ENCODE results near the gene SMIM7. TPM values are rescaled to one million over a fixed set of nuclear protein-coding genes. Genes with fewer than 3 reads are reported as not detected.

SMIM7 gene
- total RNA-seq, 2 donors from 2014 or later, result 72.7 to 102 TPM

GRCh38 chr19:16637535-16637934 lies 22.4 kb downstream of the SMIM7 start:
- no peak for TF ChIP-seq CTCF (IDR thresholded peaks at IDR 0.05)
- no peaks in the 10 kb centered on the region for H3K27me3 ChIP-seq (replicated peaks; ENCODE audit: insufficient read depth)
- DNase-seq (ENCODE audit: low spot score) (no peak), ATAC-seq (ENCODE audit: insufficient number of reproducible peaks, low FRiP score, low read depth) (no peak)
- H3K27ac ChIP-seq, result no peak overlapping the region
- no peaks in the 10 kb centered on the region for H3K4me1 ChIP-seq (ENCODE audit: control insufficient read depth in 1 of 2, low read depth in 2 of 2)
- H3K9me3 ChIP-seq, result no peaks in the 10 kb centered on the region
- peaks cover 34% of the 10 kb centered on the region for H3K36me3 ChIP-seq
- no peak overlapping the region for H3K4me3 ChIP-seq

DNA sequence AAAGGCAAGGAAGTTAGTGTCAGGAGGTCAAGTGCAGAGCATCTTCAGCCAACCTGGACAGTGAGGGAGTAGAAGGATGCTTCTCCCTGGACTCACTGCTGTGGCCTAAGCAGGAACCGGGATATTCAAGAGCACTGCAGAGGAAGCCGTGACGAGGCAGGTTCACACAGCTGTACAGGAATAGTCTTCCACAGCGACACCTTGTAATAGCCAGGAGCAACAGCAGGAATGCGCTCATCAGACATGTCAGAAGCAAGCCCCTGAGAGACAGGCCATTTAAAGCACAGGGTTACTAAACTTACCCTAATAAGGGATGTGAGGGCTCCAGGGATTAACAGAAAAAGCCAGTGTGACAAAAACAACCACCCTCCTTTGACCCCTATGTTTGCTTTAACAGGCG lies 28.5 kb downstream of the SMIM7 start:
- no peaks in the 10 kb centered on the region for H3K9me3 ChIP-seq
- H3K27me3 ChIP-seq (replicated peaks; ENCODE audit: insufficient read depth), result no peaks in the 10 kb centered on the region
- H3K36me3 ChIP-seq, result peaks cover 11% of the 10 kb centered on the region
- DNase-seq (ENCODE audit: low spot score) (no peak), ATAC-seq (ENCODE audit: insufficient number of reproducible peaks, low FRiP score, low read depth) (no peak)
- H3K4me3 ChIP-seq, result no peak overlapping the region
- no peak for TF ChIP-seq CTCF (IDR thresholded peaks at IDR 0.05)
- peaks cover 12 to 16% of the 10 kb centered on the region in 2 donors for H3K4me1 ChIP-seq (ENCODE audit: control insufficient read depth in 1 of 2, low read depth in 2 of 2)
- H3K27ac ChIP-seq, result no peak overlapping the region

DNA sequence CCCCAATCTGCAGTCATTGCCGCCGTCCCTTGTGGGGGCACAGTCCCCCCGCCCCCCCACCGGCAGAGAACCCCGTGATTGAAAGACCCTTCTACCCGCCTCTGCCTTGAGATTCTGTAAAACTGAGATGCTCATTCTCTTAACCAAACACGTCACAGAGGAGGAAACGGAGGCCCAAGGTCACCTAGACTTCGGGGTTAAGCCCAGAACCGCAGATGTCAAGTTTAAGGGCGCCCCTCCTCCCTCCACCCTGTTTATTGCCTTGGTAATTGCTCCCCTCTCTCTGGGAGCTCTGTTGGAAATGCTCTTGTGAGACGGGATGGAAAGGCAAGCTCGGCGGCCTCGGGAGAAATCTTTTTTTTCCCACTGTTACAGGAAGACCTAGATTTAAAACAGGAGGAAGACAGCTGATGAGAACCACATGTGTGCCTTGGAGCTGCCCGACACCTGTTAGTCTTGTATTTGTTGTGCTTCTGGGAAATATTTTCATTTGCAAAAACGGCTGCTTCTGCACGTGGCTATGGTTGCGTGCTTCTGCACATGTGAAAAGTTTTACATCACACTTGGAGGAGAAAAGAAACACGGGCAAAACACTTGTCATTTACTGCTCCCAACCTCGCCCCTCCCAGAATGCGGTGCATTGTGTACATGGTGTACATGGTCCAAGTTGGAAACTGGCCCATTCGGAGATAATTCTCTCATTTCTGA lies 30.8 kb downstream of the SMIM7 start:
- Histone ChIP-seq H3K9me3 (no peaks in the 10 kb centered on the region), H3K36me3 (peaks cover 4% of the 10 kb centered on the region), H3K4me3 (peak overlapping the region; percentile 96), H3K4me1 (ENCODE audit: control insufficient read depth in 1 of 2, low read depth in 2 of 2) (peaks cover 16 to 28% of the 10 kb centered on the region in 2 donors), H3K27ac (peak overlapping the region; percentile 83 to 86), H3K27me3 (replicated peaks; ENCODE audit: insufficient read depth) (no peaks in the 10 kb centered on the region)
- ATAC-seq (ENCODE audit: insufficient number of reproducible peaks, low FRiP score, low read depth) (no peak), DNase-seq (ENCODE audit: low spot score) (no peak)
- no peak for TF ChIP-seq CTCF (IDR thresholded peaks at IDR 0.05)

- H3K9me3 ChIP-seq, result no peaks in the 10 kb centered on the region
- peaks cover 16 to 28% of the 10 kb centered on the region in 2 donors for H3K4me1 ChIP-seq (ENCODE audit: control insufficient read depth in 1 of 2, low read depth in 2 of 2)
- peak within 1 kb of the TSS; percentile 96 for H3K4me3 ChIP-seq
- H3K27me3 ChIP-seq (replicated peaks; ENCODE audit: insufficient read depth), result no peaks in the 10 kb centered on the region
- H3K27ac ChIP-seq, result peak within 1 kb of the TSS; percentile 83 to 86
- peak; percentile 78 for DNase-seq (ENCODE audit: low spot score)
- peak; percentile 93 for ATAC-seq (ENCODE audit: insufficient number of reproducible peaks, low FRiP score, low read depth)
- no peaks in the 10 kb centered on the region for H3K36me3 ChIP-seq
- no peak for TF ChIP-seq CTCF (IDR thresholded peaks at IDR 0.05)
These were observed 31.6 kb downstream of the SMIM7 start, which contains the start of gene MED26 for GRCh38 chr19:16628183-16628983. Gene MED26, minus strand, starts transcription at chr19:16628204. Its CDS starts 261 bp downstream, at chr19:16627943.

DNA sequence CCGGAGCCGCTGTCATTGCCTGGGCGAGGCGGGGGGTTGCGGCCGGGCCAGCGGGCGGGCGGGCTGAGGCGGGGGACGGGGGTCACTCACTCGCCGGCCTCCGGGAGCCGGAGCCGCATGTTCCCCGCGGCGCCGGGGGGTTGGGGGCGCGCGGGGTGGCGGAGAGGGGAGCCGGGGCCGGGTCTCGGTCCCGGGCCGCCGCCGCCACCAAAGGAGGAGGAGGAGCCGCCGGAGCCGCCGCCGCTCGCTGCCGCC lies 32.1 kb downstream of the SMIM7 start:
- H3K27ac ChIP-seq, result peak overlapping the region; percentile 59 to 67
- TF ChIP-seq CTCF (IDR thresholded peaks at IDR 0.05), result no peak
- no peak for DNase-seq (ENCODE audit: low spot score)
- no peaks in the 10 kb centered on the region for H3K27me3 ChIP-seq (replicated peaks; ENCODE audit: insufficient read depth)
- no peaks in the 10 kb centered on the region for H3K9me3 ChIP-seq
- H3K36me3 ChIP-seq, result no peaks in the 10 kb centered on the region
- no peak for ATAC-seq (ENCODE audit: insufficient number of reproducible peaks, low FRiP score, low read depth)
- H3K4me1 ChIP-seq (ENCODE audit: control insufficient read depth in 1 of 2, low read depth in 2 of 2), result peaks cover 16 to 28% of the 10 kb centered on the region in 2 donors
- H3K4me3 ChIP-seq, result peak overlapping the region; percentile 96
